H1 (cell line): Measurements from ENCODE around the gene GALNTL6. TPM values are rescaled to one million over a fixed set of nuclear protein-coding genes. Genes with fewer than 3 reads are reported as not detected.

Experiments used
- CHD7 ChIP-seq: fragments of 300-600 bp; sonication (generic); IDR thresholded peaks from 2 replicates; pipeline ENCODE4 v1.7.1; 2012; ENCODE audit warnings: low read length, moderate library complexity, mild to moderate bottlenecking, inconsistent platforms; ENCODE audit not compliant: insufficient replicate concordance
- polyA plus RNA-seq, 7 experiments: library from polyadenylated mRNA; depleted of rRNA in 3 of 7; stranded (reverse) in 5 of 7; unstranded in 2 of 7; fragments of >200 nt in 5 of 7; fragments of 200-250 nt in 2 of 7; gene quantifications; 1 replicate in 5 of 7; 2 replicates in 1 of 7; 4 replicates in 1 of 7; pipeline versions ENCODE4 v1.2.1 to v1.2.3, GENCODE V29; 2011 to 2013; ENCODE audit warnings: missing spikeins in 2 of 7, mixed read lengths in 2 of 7
- total RNA-seq: library from RNA; stranded (reverse); fragmentation: NEBNext Ultra II Directional; extraction: Animal tissue kit (Norgen Biotek cat#: 25700); gene quantifications from 2 replicates; pipeline ENCODE4 v1.2.1, GENCODE V29; 2021

Gene GALNTL6
- total and polyA plus RNA-seq, 2 of the 8 experiments (the other 6 are each of a cell fraction or from before 2014, with no cell fraction given): 0.03 to 0.32 TPM

GRCh38 chr4:173037242-173037641, 1224.0 kb downstream of the GALNTL6 start (continued):
- no peak for TF ChIP-seq CHD7
- TF ChIP-seq, all 59 proteins: peak for 0
